ENCODE results near the gene FRMPD1.

DNA sequence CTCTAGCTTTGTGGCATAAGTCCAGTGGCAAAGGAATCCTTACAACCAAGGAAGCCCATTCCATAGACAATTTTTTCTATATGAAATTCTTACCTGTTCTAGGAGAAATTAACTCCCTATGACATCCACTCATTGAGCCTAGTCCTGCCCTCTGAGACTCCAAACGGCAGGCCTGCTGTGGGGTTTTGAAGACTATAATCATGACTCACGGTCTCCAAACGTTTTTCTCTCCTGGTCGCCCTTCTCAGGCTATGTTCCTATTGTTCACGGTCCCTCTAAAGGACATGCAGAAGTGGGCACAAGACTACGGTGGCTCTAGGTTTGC lies 133.5 kb downstream of the FRMPD1 start:
- TF ChIP-seq CTCF (IDR thresholded peaks at IDR 0.05) (no peak), ZFX (IDR thresholded peaks at IDR 0.05; ENCODE audit: borderline replicate concordance) (no peak)

All from 22Rv1 (cell line).